Astrocyte (in vitro differentiated cells and primary cell): ENCODE results near the gene PDPK1.
"Not testable (repeated sequence)": the region's sequence is repeated elsewhere in the genome, so short reads cannot be mapped to it uniquely, and the experiment has no call there.

Source experiments
- CTCF ChIP-seq: IDR thresholded peaks from 2 replicates; pipeline ENCODE4 v1.5.1; 2011; ENCODE audit warnings: low read depth, mild to moderate bottlenecking, inconsistent platforms, low read length, moderate library complexity; ENCODE audit not compliant: insufficient read depth
- EZH2 ChIP-seq: IDR thresholded peaks from 2 replicates; pipeline ENCODE4 v1.6.1; 2012; ENCODE audit warnings: mild to moderate bottlenecking, low read length, inconsistent platforms; ENCODE audit not compliant: insufficient read depth

DNA sequence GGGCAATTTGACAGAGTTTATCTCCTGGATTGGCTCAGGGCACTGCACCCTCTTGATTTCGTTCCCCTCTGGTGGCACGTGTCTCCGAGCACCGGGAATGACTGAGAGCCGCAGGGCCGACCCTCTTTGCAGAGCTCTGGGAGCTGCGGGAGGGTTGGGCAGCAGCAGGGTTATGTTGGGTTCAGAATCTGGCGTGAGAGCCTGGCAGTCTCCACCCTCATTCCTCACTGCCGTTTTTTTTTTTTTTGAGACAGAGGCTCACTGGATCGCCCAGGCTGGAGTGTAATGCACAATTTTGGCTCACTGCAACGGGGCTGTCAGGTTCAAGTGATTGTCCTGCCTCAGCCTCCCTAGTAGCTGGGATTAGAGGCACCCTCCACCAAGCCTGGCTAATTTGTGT, 71.5 kb downstream of the PDPK1 start:
- not testable (repeated sequence) for TF ChIP-seq CTCF, EZH2
